ENCODE data around the gene VPS8.

DNA sequence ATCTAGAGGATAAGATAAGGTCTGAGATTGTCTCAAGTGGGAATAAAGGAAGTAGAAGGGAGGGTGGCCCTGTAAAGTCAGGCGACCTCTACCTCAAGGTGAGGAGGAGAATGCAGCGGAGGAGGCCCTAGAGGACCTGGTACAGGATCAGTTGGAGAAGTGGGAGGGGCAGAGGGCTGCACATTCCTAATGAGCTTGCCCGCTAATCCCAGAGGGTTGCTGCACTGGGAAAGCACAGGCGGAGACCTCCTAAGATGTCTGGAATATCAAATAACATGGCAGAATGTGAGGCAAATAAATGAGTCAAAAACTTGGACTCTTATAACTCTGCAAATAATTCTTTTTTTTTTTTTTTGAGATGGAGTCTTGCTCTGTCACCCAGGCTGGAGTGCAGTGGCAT, 30.2 kb upstream of the VPS8 start:
- TF ChIP-seq, protein P1, sequence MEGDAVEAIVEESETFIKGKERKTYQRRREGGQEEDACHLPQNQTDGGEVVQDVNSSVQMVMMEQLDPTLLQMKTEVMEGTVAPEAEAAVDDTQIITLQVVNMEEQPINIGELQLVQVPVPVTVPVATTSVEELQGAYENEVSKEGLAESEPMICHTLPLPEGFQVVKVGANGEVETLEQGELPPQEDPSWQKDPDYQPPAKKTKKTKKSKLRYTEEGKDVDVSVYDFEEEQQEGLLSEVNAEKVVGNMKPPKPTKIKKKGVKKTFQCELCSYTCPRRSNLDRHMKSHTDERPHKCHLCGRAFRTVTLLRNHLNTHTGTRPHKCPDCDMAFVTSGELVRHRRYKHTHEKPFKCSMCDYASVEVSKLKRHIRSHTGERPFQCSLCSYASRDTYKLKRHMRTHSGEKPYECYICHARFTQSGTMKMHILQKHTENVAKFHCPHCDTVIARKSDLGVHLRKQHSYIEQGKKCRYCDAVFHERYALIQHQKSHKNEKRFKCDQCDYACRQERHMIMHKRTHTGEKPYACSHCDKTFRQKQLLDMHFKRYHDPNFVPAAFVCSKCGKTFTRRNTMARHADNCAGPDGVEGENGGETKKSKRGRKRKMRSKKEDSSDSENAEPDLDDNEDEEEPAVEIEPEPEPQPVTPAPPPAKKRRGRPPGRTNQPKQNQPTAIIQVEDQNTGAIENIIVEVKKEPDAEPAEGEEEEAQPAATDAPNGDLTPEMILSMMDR (conservative IDR thresholded peaks at IDR 0.05 in 1 of 2, IDR thresholded peaks at IDR 0.05 in 1 of 2; ENCODE audit: low read depth in 1 of 2, low read length in 2 of 2) = no peak
- TF ChIP-seq EZH2 (IDR thresholded peaks at IDR 0.05; ENCODE audit: low read length, missing control alignments) = no peak
